HG02571 (cell line): Measurements from ENCODE around the gene CCDC15.

Experiments used
- ATAC-seq: cut with Tn5 transposase; IDR thresholded peaks from one replicate; pipeline ENCODE4 v1.9.1; 2021; ENCODE audit warnings: mild to moderate bottlenecking, moderate library complexity; ENCODE audit not compliant: unreplicated experiment

Gene CCDC15, protein sequence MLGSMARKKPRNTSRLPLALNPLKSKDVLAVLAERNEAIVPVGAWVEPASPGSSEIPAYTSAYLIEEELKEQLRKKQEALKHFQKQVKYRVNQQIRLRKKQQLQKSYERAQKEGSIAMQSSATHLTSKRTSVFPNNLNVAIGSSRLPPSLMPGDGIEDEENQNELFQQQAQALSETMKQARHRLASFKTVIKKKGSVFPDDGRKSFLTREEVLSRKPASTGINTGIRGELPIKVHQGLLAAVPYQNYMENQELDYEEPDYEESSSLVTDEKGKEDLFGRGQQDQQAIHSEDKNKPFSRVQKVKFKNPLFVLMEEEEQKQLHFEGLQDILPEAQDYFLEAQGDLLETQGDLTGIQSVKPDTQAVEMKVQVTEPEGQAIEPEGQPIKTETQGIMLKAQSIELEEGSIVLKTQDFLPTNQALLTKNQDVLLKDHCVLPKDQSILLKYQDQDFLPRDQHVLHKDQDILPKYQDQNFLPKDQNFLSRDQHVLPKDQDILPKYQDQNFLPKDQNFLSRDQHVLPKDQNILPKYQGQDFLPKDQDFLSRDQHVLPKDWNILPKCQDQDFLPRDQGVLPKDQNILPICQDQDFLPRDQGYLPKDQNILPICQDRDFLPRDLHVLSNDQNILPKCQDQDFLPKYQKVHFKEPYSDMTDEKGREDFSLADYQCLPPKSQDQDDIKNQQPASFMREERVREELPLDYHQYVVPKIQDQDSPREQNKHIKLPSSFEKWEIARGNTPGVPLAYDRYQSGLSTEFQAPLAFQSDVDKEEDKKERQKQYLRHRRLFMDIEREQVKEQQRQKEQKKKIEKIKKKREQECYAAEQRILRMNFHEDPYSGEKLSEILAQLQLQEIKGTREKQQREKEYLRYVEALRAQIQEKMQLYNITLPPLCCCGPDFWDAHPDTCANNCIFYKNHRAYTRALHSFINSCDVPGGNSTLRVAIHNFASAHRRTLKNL

DNA sequence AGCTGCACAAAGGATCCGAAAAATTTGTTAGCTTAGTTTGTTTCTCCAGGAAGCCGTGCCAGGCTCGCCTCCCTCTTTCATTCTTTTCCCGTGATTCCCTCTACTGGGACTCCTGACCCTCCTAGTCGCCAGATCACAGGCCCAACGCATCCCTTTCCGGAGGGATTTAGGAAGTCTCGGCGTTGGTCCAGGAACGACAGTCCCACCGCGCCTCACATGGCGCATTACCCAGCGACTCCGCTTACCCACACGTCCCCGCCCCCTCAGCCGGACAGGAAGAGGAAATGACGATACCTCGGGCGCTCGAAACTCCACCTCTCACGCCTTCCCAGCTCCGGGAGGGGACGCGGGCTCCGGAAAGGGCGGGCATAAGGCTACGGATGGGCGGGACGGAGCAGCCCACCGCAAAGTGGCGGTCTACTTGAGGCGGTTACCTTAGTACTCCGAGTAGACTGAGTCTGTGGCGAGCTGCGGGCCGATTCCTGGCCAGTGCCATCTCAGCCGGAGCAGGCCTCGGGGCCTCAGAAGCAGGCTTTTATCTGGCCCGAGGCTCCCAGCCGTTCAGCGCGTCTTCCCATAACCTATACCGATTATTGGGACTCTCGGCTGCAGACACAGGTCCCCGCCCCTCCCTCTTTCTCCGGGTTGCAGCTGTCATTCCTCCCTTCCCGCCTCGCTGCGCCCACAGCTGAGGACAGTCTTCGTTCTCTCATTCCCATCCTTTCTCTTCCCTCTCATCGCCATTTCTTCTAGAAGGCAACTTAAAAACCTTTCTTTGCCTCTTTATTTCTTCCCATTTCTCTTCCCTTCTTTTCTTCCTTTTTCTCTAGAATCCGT lies at the start of gene CCDC15:
TSS of gene CCDC15 (plus strand) at position 450 of the 837 bp plus-strand sequence. CDS start 531 bp downstream, outside the sequence.
- peak; percentile 100 for ATAC-seq

DNA sequence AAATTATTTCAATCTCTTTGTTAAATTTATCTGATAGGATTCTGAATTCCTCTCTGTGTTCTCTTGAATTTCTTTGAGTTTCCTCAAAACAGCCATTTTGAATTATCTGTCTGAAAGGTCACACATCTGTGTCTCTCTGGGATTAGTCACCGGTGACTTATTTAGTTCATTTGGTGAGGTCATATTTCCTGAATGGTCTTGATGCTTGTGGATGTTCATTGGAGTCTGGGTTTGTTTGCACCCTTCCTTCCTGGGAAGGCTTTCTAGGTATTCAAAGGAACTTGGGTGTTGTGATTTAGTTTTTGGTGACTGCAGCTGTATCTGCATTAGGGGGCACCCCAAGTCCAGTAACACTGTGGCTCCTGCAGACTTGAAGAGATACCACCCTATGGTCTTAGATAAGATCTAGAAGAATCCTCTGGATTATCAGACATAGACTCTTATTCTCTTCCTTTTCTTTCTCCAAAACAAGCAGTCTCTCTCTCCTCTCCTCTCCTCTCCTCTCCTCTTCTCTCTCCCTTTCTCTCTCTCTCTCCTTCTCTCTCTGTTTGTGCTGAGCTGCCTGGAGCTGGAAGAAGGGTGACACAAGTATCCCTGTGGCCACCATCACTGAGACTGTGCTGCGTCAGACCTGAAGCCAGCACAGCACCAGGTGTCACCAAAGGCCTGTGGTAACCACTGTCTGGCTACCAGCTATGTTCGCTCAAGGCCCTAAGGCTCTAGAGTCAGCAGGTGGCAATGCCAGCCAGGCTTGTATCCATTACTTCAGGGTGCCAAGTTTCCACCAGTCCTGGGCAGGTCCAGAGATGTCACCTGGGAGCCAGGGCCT lies 38.2 kb upstream of the CCDC15 start:
- ATAC-seq = no peak

DNA sequence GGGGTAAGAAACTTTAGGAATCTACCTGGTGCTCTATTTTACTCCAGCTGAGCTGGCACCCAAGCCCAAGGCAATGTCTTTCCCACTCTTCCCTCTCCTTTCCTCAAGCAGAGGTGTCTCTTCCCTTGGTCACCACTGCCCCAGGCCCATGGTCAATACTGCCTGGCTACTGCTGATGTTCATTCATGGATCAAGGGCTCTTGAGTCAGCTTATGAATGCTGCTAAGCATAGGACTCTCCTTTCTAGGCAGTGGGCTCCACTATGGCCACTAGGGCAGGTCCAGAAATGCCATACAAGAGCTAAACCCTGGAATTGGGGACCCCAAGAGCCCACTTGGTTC lies 37.7 kb upstream of the CCDC15 start:
- no peak for ATAC-seq

DNA sequence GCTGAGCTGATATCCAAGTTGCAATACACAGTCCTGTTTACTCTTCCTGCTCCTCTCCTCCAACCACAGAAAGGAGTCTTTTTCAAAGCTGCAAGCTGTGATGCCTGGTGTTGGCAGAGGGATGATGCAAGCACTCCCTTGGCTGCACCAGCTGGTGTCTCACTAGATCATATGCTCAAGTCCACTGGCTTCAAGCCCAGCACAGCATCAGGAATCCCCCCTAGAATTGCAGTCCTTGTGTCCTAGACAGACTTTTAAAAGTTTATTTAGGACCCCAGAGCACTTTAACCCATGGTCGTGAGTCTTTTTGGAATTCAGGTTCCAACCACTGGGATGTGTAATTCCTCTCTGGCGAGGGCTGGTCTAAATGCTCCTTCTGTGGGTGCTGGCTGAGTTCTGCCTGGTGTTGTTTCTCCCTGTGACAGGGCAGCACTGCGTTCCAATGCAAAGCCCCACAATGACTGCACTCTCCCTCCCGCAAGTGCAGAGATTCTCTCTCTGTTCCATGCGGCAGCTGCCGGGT lies 36.8 kb upstream of the CCDC15 start:
- ATAC-seq = no peak

DNA sequence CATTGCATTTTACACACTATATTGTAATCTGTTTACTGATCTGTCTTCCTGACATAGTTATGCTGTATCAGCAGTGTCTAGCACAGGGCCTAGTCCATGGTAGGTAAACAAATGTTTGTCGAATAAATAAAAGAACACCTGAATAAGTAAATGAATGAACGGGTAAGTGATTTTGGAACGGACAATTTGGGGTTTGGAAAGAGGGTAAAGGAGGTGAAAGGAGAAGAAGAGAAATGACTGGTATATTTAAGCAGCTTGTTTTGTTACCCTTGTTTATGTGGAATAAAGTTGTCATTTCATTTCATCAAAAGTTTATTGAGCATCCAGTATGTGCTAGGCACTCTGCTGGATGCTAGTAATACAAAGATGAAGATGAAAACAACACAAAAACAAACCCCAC lies 35.1 kb upstream of the CCDC15 start, which contains the start of gene HEPN1:
TSS of gene HEPN1 (plus strand) at position 301 of the 400 bp plus-strand sequence.
- ATAC-seq = no peak

DNA sequence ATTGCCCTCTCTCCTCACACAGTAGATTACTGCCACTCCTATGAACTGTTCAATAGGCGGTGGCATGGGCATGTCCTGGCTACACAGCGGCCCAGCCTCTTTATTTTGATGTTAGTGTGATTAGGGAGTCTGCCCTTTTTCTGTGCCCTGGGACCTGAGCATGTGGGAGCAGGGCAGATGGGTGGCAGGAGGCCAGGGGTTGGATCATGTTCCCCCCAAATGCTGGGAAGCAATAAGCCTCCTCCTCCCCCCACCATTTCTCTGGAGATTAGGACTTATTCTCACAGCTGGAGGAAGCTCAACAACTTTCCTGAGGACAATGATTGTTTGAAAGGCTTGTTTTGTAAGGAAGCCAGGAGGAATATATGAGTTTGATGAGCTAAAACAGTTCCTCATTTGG lies 34.1 kb upstream of the CCDC15 start:
- no peak for ATAC-seq

DNA sequence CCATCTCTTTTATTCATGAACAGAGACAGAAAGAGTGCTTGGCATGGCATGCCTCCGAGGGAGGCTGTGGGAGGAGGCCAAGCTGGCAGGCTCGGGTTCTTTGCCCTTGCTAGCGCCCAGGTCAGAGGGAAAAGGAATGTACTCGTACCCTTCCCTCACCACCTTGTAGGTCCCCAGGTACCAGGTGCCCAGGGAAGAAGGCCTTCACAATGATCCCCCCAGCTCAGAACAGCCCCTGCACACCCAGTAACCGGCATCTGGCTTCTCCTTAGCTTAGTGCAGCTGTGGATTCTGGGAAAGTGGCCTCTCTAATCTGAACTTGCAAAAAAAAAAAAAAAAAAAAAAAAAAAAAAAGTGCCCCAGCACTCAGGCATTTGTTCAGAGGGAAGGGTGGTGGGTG lies 33.6 kb upstream of the CCDC15 start:
- no peak for ATAC-seq

DNA sequence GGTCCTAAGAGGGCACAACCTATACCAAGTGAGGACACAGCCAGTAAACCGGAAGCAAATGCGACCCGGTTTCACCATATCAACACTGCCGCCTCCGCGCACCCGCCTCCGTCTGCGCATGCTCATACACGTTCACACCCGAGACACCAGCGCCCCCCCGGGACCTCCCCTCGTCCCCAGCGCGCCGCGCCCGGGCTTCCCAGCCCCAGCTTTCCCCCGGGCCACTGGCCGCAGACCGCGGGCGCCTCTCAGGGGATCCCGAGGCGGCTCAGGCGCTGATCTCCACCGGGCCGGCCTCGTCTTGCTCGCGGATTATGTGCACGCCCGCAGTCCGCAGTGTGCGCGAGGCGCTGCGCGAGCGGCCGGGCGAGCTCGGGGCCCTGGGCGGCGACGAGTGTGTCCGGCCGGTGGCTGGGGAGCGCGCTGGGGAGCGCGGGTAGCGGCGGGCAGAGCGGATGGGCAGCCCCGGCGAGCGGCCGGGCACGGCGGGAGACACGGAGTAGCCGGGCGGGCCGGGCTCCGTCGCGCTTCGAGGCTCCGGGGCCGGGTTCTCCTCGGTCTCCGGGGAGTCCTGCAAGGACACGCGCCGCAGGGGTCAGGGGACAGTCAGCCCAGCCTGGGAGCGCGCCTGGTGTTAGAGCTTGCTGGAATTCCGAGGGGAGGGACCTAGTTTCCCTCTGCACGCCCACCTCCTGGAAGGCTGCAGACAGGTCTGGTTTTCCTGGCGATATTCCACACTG lies 33.0 kb upstream of the CCDC15 start:
- no peak for ATAC-seq

DNA sequence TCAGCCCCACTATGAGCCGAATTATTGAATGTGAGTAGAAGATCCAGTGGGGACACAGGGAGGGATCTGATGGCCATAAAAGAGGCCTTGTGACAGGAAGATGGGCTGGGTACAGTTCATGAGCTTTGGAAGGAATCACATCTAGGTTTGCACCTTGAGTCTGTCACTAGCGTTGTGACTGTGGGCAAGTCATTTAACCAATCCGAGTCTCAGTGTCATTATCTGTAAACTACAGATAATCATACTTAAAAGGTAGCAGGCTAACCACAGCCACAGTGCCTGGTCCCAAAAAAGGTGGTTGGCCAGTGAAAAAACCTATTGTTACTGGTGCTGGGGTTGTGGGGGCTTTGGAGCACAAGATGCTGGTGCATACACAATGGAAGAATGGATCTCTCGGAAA lies 31.2 kb upstream of the CCDC15 start:
- no peak for ATAC-seq

DNA sequence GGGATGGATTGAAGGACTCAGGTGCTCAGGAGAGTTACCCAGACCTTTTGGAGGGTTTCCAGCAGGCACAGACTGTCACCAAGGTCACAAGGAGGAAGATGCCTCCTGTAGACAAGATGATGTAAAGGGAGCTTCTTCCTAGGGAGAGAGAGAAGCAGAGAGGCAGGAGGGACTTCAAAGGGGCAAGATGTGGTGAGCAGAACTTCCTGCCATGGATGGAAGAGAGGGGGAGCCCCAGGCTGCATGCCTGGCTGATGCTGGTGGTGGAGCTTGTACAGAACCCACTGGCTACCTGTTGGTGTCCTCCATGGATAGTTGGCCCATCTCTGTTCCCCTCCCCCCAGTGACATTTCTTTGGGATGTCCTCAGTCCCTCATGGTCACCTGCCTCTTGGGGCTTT lies 30.7 kb upstream of the CCDC15 start:
- ATAC-seq = no peak

DNA sequence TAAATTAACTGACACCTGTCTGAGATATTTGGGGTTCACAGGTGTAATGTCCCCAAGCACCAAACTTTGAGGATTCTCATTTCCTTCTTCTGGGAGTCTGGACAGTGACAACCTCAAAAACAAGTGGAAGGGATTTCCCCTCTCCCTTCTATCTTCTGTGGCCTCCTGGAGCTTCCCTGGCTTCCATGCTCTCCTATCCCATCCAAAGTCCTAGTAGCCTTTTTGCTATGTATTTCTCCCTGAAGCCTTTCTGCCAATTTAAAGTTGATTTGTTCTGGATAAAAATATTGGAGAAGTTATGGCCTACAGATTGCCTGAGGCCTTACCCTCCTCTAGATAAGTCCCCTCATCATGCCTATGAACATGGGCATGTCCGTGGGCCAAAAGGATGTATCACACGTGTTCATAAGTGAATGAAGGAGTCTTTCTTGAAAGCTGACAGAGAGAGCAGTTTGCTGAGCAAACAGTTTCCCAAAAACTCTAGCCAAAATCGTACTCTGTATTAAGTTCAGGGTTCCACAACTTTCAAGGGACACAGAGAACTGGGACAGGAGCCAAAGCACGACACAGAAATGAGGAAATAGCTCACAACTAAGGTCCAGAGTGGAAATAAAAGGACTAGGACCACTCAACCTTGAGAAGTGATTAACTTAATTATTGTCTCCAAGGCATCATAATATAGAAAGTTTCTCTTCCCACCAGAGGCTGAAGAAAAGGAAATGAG lies 24.9 kb upstream of the CCDC15 start:
- ATAC-seq = no peak

DNA sequence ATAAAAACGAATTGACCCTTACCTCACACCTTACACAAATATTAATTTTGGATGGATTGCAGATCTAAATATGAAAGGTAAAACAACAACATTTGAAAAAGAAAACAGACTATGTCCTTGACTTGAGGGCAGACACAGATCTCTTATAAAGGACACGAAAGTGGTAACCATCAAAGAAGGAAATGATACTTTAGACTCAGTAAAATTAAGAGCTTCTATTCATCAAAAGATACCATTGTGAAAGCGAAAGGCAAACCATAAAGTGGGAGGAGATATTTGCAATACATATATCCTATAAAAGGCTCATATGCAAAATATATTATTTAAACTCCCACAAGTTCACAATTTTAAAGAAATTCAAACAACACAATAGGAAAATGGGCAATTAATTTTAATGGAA lies 23.2 kb upstream of the CCDC15 start:
- ATAC-seq = no peak

DNA sequence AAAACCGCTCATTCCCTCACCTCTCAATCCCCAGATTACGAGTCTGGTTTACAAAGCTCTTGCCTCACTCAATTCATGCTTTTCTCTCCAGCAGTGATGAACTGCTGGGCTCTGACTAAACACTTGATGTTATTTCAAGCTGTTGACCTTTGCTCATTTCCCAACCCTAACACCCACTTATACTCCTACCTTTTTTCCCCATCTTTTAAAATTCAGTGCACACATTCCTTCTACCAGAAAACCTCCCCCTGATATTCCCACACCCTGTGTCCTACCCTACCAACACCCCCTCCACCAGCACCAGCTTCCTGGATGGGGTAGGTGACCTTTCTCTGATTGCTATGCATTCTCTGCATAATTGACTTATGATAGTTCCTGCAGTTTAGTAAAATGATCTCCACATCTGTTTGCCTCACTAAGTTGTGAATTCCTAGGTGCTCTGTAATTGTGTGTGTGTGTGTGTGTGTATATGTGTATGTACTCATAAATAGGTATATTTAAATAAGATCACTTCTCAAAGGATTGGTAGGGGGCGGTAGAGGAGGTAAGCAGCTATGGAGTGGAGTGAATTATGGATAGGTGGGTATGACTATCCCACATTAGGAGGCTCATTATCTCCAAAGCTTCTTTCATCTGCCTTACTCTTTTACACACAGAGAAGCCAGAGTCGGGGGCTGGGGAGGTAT lies 19.0 kb upstream of the CCDC15 start:
- ATAC-seq = no peak

DNA sequence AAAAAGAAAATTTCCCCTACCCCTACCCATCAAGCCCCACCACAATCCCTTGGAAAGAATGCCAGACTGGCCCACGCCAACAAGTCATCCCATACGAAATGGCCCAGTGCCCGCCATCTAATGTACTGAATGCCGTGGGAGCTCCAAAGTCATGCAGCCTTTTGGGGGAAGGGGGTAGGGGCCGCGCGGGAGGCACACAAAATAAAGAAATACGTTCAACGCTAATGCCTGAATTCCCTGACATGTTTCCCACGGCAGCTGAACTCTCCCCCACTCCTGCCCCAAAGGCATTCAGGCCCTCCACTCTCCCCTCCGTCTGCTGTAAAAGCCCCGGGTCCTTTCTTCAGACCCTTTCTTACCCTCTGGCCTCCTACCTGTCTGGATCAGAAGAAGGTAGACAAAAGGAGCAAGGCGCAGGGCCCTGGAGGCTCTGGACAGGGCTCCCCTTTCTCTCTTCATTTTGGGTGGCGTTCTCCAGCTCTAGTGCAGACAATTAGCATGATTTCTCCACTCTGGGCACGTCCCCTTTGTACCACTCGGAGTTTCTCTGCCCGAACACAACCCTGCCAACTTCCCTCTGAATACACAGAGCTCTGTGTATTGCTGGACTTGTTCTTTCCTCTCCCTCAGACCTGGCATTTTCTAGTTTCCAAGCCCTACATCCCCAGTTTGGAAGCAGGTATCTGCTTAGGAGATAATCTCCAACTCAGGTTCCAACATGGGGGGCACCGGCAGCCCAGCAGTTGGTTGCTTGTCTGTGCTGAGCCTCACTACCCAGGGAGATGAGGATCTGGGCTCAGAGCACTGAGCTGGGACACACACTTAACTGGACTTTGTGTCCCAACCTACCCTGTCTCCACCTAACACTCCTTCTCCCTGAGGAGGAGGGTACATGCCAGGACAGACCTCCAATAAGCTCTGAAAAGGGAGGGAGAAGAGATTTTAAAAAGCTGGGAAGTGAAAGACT lies 18.2 kb upstream of the CCDC15 start, which contains the start of gene HEPACAM:
TSS of gene HEPACAM (minus strand) at position 500 of the 967 bp plus-strand sequence. CDS start at position 459, 41 bp downstream.
- ATAC-seq = no peak

DNA sequence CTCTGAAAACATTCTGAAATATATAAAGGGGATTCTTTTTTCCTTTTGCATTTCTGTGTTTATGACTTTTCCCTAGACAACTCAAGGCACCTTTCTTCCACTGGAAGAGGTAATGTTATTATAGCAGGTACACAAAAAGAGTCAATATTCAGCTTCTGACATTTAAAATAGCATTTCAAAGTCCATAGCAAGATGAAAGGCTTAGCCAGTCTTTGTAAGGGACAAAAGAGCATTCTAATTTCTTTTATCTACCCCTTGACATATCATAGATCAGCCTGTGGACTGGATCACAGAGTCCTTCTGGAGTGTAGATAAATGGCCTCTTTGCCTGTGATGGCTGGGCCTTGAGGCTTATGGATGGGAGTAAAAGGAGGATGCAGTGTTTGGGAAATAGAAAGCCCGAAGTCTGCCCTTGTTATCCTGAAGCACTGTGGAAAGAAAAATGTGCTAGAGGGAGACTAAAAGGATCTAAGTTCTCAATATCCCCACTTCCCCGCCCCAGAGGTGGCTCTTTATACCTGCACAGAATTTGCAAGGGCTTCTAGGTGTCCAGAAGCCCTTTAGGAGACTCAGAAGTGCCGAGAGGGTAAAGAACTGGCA lies 16.6 kb upstream of the CCDC15 start:
- ATAC-seq = no peak

DNA sequence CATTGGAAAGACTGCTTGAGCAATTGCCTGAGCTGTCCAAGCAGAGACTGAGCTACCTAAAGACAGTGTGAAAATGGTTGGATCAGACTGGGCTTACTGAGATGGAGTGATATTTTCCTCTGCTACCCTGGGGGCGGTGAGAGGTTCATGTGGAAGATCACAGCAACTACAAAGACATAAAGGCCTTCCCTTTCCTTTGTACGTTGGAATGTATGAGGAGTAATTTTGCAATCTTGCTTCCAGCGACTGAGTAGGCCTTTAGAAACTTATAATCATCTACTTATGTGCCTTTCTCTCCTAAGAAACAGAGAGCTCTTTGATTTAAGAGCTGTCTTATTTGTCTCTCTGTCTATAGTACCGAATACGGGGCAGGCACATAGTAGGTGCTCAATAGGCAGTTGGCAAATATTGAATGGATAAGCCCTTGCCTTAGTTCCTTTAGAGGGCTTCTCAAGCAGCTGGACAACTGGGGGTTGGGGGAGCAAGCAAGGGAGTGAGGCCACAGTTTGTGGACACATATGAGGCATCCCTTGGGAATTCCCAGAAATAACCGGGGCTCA lies 15.7 kb upstream of the CCDC15 start:
- ATAC-seq = no peak
